ENCODE results near the gene LY6G5C.

Gene LY6G5C

DNA sequence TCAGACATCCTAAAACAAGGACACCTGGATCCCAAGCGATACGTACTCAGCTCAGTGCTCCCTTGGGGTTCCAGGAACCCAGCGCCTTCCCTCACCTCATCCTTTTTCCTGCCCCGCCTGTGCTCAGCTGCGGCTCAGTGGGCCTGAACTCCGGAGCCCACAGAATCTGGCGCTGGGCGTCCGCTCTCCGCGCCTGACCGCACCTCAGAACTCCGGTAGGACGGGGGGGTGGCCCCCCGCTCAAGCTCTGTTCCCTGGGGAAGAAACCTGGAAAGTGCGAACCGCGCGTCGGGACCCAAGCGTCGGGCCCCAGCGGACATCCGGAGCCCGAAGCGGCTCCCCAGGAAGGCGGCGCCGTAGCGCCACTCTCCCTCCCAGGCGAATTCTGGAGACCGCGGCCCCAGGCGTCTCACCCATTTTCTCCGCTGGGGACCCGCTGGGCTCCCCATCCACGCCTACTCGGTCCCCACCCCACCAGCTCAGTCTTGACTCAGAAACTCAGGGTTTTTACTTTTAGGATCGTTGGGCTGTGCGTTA lies 336 bp upstream of the LY6G5C start:
- Histone ChIP-seq H3K4me1 (no peaks in the 10 kb centered on the region), H3K27me3 (no peaks in the 10 kb centered on the region; the same call in 1 of the 2 replicates), H3K9me3 (no peaks in the 10 kb centered on the region), H3K36me3 (no peaks in the 10 kb centered on the region), H3K4me3 (ENCODE audit: low read depth, low read length) (peak overlapping the region; percentile 70)
- peak; percentile 53 for DNase-seq
- peak; percentile 29; the same call in 1 of the 2 replicates for TF ChIP-seq CTCF (IDR thresholded peaks at IDR 0.05; ENCODE audit: low read depth, low read length)

- Histone ChIP-seq H3K36me3 (peaks cover 2% of the 10 kb centered on the region), H3K4me3 (ENCODE audit: low read depth, low read length) (no peak overlapping the region), H3K9me3 (no peaks in the 10 kb centered on the region), H3K27me3 (no peaks in the 10 kb centered on the region; the same call in 1 of the 2 replicates), H3K4me1 (no peaks in the 10 kb centered on the region)
- no peak for TF ChIP-seq CTCF (IDR thresholded peaks at IDR 0.05; ENCODE audit: low read depth, low read length)
- DNase-seq = no peak
These were observed 2.9 kb downstream of the LY6G5C start for GRCh38 chr6:31677955-31678354.

GRCh38 chr6:31676904-31677303 lies 4.0 kb downstream of the LY6G5C start:
- peaks cover 11% of the 10 kb centered on the region for H3K36me3 ChIP-seq
- no peak for TF ChIP-seq CTCF (IDR thresholded peaks at IDR 0.05; ENCODE audit: low read depth, low read length)
- H3K4me3 ChIP-seq (ENCODE audit: low read depth, low read length) = no peak overlapping the region
- H3K9me3 ChIP-seq = no peaks in the 10 kb centered on the region
- DNase-seq = no peak
- H3K4me1 ChIP-seq = no peaks in the 10 kb centered on the region
- no peaks in the 10 kb centered on the region; the same call in 1 of the 2 replicates for H3K27me3 ChIP-seq

DNA sequence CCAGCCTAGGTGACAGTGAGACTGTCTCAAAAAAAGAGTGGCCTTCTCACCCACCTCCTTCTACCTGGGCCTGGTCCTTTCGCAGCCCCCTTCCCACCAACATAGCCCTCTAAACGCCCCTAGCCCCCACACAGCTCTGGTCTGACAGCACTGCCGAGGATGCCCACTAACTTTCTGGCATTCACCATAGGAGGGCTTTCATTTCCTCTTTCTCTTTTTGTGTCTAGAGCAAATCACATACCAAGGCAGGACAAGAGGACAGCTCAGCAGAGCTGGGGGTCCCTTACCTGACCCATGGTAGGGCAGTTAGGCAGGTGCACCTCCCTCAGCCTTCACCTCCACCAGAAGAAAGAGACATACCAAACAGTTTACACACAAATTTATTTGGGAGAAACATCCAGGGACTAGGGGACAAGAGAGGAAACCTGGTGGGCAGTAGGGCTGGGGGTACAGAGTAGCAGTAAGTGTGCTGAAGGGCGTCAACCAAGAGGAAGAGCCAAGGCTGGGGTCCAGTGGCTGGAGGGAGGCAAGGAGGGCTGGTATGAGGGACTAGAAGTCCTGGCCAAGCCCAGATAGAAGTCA lies 4.5 kb downstream of the LY6G5C start:
- no peak for TF ChIP-seq CTCF (IDR thresholded peaks at IDR 0.05; ENCODE audit: low read depth, low read length)
- Histone ChIP-seq H3K36me3 (peaks cover 16% of the 10 kb centered on the region), H3K4me3 (ENCODE audit: low read depth, low read length) (no peak overlapping the region), H3K27me3 (no peaks in the 10 kb centered on the region; the same call in 1 of the 2 replicates), H3K9me3 (no peaks in the 10 kb centered on the region), H3K4me1 (no peaks in the 10 kb centered on the region)
- no peak for DNase-seq

- Histone ChIP-seq H3K4me1 (no peaks in the 10 kb centered on the region), H3K36me3 (peaks cover 59% of the 10 kb centered on the region), H3K27me3 (no peaks in the 10 kb centered on the region), H3K9me3 (no peaks in the 10 kb centered on the region), H3K4me3 (ENCODE audit: low read depth, low read length) (no peak within 1 kb of the TSS)
- TF ChIP-seq CTCF (IDR thresholded peaks at IDR 0.05; ENCODE audit: low read depth, low read length) = no peak
- no peak for DNase-seq
These were observed 11.2 kb downstream of the LY6G5C start, which contains the start of gene LY6G5B for GRCh38 chr6:31669676-31670075. TSS of gene LY6G5B (plus strand) at chr6:31669976. CDS start at chr6:31670951, 975 bp downstream.

DNA sequence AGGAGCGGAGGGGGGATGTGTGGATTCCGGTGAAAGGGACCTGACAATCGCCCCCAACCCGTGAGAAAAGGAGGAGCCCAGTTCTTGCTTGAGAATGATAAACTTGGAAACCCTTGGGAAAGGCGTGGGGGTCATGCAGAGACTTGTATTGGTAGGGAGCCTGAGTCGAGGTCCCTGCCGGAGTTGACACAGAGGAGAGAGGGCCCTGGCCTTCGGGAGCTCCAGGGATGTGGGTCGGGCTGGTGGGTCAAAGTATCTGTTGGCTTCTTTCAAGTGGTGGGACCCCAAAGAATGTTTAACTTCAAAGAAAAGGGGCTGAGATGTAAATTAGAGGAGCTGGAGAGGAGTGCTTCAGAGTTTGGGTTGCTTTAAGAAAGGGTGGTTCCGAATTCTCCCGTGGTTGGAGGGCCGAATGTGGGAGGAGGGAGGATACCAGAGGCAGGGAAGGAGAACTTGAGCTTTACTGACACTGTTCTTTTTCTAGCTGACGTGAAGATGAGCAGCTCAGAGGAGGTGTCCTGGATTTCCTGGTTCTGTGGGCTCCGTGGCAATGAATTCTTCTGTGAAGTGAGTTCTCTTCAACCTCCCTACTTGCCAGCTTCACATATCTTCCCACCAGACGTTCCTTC lies 14.4 kb downstream of the LY6G5C start:
- peaks cover 52% of the 10 kb centered on the region for H3K36me3 ChIP-seq
- no peaks in the 10 kb centered on the region for H3K4me1 ChIP-seq
- no peak for DNase-seq
- TF ChIP-seq CTCF (IDR thresholded peaks at IDR 0.05; ENCODE audit: low read depth, low read length) = no peak
- H3K9me3 ChIP-seq = no peaks in the 10 kb centered on the region
- peak overlapping the region; percentile 87 for H3K4me3 ChIP-seq (ENCODE audit: low read depth, low read length)
- no peaks in the 10 kb centered on the region for H3K27me3 ChIP-seq
